ENCODE measurements around the gene NRBF2. TPM values are rescaled to one million over a fixed set of nuclear protein-coding genes. Genes with fewer than 3 reads are reported as not detected.

The NRBF2 gene
- total and polyA plus RNA-seq, 2 of the 4 experiments (the other 2 are of a cell fraction), result 19.9 to 20.6 TPM

GRCh38 chr10:63168821-63169462, 35.8 kb downstream of the NRBF2 start:
- Histone ChIP-seq H2AFZ (replicated peaks; ENCODE audit: low read length, poor library complexity) (no peak overlapping the region), H3K18ac (ENCODE audit: low read depth, low read length) (no peak overlapping the region), H3K27me3 (ENCODE audit: control insufficient read depth, insufficient read depth, low read length) (no peaks in the 10 kb centered on the region), H2BK15ac (ENCODE audit: low read depth, low read length) (no peak overlapping the region), H4K8ac (ENCODE audit: low read depth in 2 of 2, low read length in 2 of 2) (no peak overlapping the region), H3K36me3 (ENCODE audit: control insufficient read depth, insufficient read depth, low read length) (peaks cover 7% of the 10 kb centered on the region), H3K27ac (ENCODE audit: insufficient read depth, low read length) (no peak overlapping the region), H3K9me1 (ENCODE audit: insufficient read depth, low read length) (no peaks in the 10 kb centered on the region), H3K9ac (ENCODE audit: low read depth, low read length) (no peak overlapping the region), H2BK5ac (ENCODE audit: low read depth, low read length, poor library complexity, severe bottlenecking) (no peak overlapping the region), H3K4ac (ENCODE audit: low read depth, low read length) (no peak overlapping the region), H4K20me1 (ENCODE audit: insufficient read depth, low read length) (no peaks in the 10 kb centered on the region), H3K4me2 (ENCODE audit: low read depth, low read length) (no peak overlapping the region), H3K4me3 (ENCODE audit: insufficient read depth, low read depth, low read length) (no peak overlapping the region), H2BK120ac (ENCODE audit: low read depth, low read length) (no peak overlapping the region), H4K5ac (ENCODE audit: low read depth, low read length) (no peak overlapping the region), H2BK20ac (ENCODE audit: low read depth, low read length) (no peak overlapping the region), H3K56ac (ENCODE audit: extremely low read depth, insufficient read depth, low read length) (no peak overlapping the region), H3K14ac (replicated peaks; ENCODE audit: low read depth, low read length) (no peak overlapping the region), H3K79me1 (ENCODE audit: low read depth in 1 of 2, low read length in 2 of 2) (peaks cover 3 to 21% of the 10 kb centered on the region in 2 experiments; a peak in 3 of 4 replicates), H3K9me3 (ENCODE audit: control insufficient read depth, insufficient read depth, low read length) (no peaks in the 10 kb centered on the region), H2AK9ac (replicated peaks; ENCODE audit: low read depth, low read length, poor library complexity) (no peak overlapping the region), H3K23ac (ENCODE audit: low read depth, low read length) (no peak overlapping the region), H3K4me1 (ENCODE audit: control insufficient read depth, insufficient read depth, low read length) (0 out of 2 replicates have a peak, but pooled peaks cover 2% of the 10 kb centered on the region), H4K91ac (ENCODE audit: insufficient read depth, low read depth, low read length) (no peak overlapping the region), H2AK5ac (ENCODE audit: low read depth, low read length) (no peak overlapping the region)
- intact Hi-C loops (cut with micrococcal nuclease) (no loop called here), in situ Hi-C loops (cut with MboI; ENCODE audit: low sequenced_read_pairs) (loop anchor here (5.0 kb wide), 1 partner anchor 553 kb away; no protein-coding TSS in a partner anchor), dilution Hi-C loops (cut with HindIII; ENCODE audit: low sequenced_read_pairs, unreplicated experiment) (loop anchor here (25.0 kb wide), 2 partner anchors 543 to 557 kb away; no protein-coding TSS in a partner anchor)
- POLR2A ChIA-PET (ENCODE audit: unreplicated experiment), result no interaction called here
- WGBS, 2 experiments (ENCODE audit: extremely low coverage in 2 of 2, insufficient read length in 1 of 2), result no CpG with 5 or more reads among the region's 2 CpGs
- TF ChIP-seq CEBPB (IDR thresholded peaks at IDR 0.05; ENCODE audit: low read depth, low read length) (peak; percentile 4; the same call in 1 of the 2 replicates), POLR2A (IDR thresholded peaks at IDR 0.05; ENCODE audit: low read depth, low read length) (no peak)
- CTCF ChIA-PET, result interaction anchor here (0.7 kb wide), 1 partner anchor 461 kb away, joined by 3 read pairs; no protein-coding TSS in a partner anchor
- DNase-seq (no peak), ATAC-seq (ENCODE audit: low read depth) (no peak)
- no TSS peak for BruUV-seq (replicated peaks)

Data from IMR-90 (cell line).